NCI-H82 treated with DMSO at 0.1 percent for 48 hours (cell line): ENCODE results near the gene FAAH.
"Not testable (repeated sequence)": the region's sequence is repeated elsewhere in the genome, so short reads cannot be mapped to it uniquely, and the experiment has no call there.

Source experiments
- DNase-seq: peaks from one replicate; lab custom pipeline; 2025; ENCODE audit not compliant: unreplicated experiment; lab: John Stamatoyannopoulos, UW

FAAH gene

GRCh38 chr1:46394108-46394871 is at the start of gene FAAH:
Gene FAAH, plus strand, starts transcription at chr1:46394317. Its CDS starts 32 bp downstream, at chr1:46394349.
- DNase-seq = no peak

GRCh38 chr1:46344481-46344880 is 49.6 kb upstream of the FAAH start:
- no peak for DNase-seq

GRCh38 chr1:46345281-46345680 is 48.8 kb upstream of the FAAH start:
- no peak for DNase-seq

GRCh38 chr1:46352363-46352762 is 41.8 kb upstream of the FAAH start:
- no peak for DNase-seq

- not testable (repeated sequence) for DNase-seq
Measured at GRCh38 chr1:46355920-46356319, 38.2 kb upstream of the FAAH start.

GRCh38 chr1:46362158-46362557 is 32.0 kb upstream of the FAAH start:
- DNase-seq = peak; percentile 98

GRCh38 chr1:46363121-46363520 is 31.0 kb upstream of the FAAH start:
- DNase-seq = peak; percentile 99

GRCh38 chr1:46364612-46365011 is 29.5 kb upstream of the FAAH start:
- DNase-seq = no peak

GRCh38 chr1:46365796-46366195 is 28.3 kb upstream of the FAAH start:
- not testable (repeated sequence) for DNase-seq

GRCh38 chr1:46367072-46367471 is 27.0 kb upstream of the FAAH start:
- DNase-seq = no peak

GRCh38 chr1:46367701-46368100 is 26.4 kb upstream of the FAAH start:
- not testable (repeated sequence) for DNase-seq

- DNase-seq = peak; percentile 50
Measured at GRCh38 chr1:46368791-46369190, 25.3 kb upstream of the FAAH start.

GRCh38 chr1:46369542-46370213 is 24.4 kb upstream of the FAAH start:
- no peak for DNase-seq

- DNase-seq = no peak
Measured at GRCh38 chr1:46370214-46370633, 23.9 kb upstream of the FAAH start.

GRCh38 chr1:46372431-46372830 is 21.7 kb upstream of the FAAH start:
- no peak for DNase-seq

- DNase-seq = no peak
Measured at GRCh38 chr1:46379996-46380395, 14.1 kb upstream of the FAAH start.

GRCh38 chr1:46380508-46380907 is 13.6 kb upstream of the FAAH start:
- no peak for DNase-seq

GRCh38 chr1:46393510-46393909 is 607 bp upstream of the FAAH start:
- no peak for DNase-seq

GRCh38 chr1:46394872-46395465 is 852 bp downstream of the FAAH start:
- no peak for DNase-seq

GRCh38 chr1:46396441-46397398 is 2.6 kb downstream of the FAAH start:
- no peak for DNase-seq

GRCh38 chr1:46399307-46399706 is 5.2 kb downstream of the FAAH start:
- no peak for DNase-seq
